Fibroblast of the aortic adventitia (primary cell): ENCODE measurements around the gene GPRASP2. TPM values are rescaled to one million over a fixed set of nuclear protein-coding genes. Genes with fewer than 3 reads are reported as not detected.
A peak's percentile ranks its signal among the peaks of the same experiment; 100 is the strongest.

Experiments used
- DNase-seq: peaks from one replicate; pipeline ENCODE4 v3.0.0-alpha.2; 2010; ENCODE audit warnings: low read depth
- H3K4me3 ChIP-seq: 2 replicates; pipeline ENCODE4 v1.5.1; 2011; ENCODE audit warnings: low read depth, mild to moderate bottlenecking, control low read depth, low read length, moderate library complexity
- total RNA-seq: library from RNA; depleted of rRNA; stranded (reverse); fragments of >200 nt; gene quantifications from 2 replicates; pipeline ENCODE4 v1.2.3, GENCODE V29; 2012; ENCODE audit warnings: low replicate concordance
- TF ChIP-seq, protein P1 (sequence below): IDR thresholded peaks from 2 replicates; pipeline ENCODE4 v1.5.1; 2011; ENCODE audit warnings: mild to moderate bottlenecking, low read length, control low read depth, inconsistent platforms; ENCODE audit not compliant: insufficient read depth

Gene GPRASP2
- total RNA-seq, 1 donor, result 13.6 TPM

- DNase-seq, result no peak
- TF ChIP-seq, protein P1, sequence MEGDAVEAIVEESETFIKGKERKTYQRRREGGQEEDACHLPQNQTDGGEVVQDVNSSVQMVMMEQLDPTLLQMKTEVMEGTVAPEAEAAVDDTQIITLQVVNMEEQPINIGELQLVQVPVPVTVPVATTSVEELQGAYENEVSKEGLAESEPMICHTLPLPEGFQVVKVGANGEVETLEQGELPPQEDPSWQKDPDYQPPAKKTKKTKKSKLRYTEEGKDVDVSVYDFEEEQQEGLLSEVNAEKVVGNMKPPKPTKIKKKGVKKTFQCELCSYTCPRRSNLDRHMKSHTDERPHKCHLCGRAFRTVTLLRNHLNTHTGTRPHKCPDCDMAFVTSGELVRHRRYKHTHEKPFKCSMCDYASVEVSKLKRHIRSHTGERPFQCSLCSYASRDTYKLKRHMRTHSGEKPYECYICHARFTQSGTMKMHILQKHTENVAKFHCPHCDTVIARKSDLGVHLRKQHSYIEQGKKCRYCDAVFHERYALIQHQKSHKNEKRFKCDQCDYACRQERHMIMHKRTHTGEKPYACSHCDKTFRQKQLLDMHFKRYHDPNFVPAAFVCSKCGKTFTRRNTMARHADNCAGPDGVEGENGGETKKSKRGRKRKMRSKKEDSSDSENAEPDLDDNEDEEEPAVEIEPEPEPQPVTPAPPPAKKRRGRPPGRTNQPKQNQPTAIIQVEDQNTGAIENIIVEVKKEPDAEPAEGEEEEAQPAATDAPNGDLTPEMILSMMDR, result no peak
- H3K4me3 ChIP-seq, result no peak overlapping the region
These were observed 15.9 kb upstream of the GPRASP2 start for GRCh38 chrX:102696306-102696705.

GRCh38 chrX:102697494-102697893 lies 14.8 kb upstream of the GPRASP2 start:
- TF ChIP-seq, protein P1, result no peak
- peak; percentile 59 for DNase-seq
- no peak overlapping the region for H3K4me3 ChIP-seq

DNA sequence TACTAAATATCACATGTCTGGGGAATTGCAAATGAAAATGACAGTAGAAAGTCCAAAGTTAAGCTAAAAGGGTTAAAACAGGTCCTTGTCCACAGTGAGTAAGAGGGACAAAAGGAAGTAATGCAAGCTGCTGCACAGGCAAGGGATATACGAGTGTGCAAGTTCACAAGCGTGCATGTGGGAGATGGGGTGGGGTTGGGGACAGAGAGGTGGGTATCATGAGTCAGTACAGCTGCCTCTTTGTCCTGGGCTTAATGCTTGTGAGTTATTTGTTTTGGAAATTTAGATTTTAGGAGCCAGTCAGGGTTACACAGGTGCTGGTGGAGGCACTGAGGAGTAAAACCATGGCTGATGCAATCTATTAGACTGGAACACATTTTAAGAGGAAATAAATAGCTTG lies 3.3 kb upstream of the GPRASP2 start:
- DNase-seq, result no peak
- TF ChIP-seq, protein P1, result no peak
- no peak overlapping the region for H3K4me3 ChIP-seq

DNA sequence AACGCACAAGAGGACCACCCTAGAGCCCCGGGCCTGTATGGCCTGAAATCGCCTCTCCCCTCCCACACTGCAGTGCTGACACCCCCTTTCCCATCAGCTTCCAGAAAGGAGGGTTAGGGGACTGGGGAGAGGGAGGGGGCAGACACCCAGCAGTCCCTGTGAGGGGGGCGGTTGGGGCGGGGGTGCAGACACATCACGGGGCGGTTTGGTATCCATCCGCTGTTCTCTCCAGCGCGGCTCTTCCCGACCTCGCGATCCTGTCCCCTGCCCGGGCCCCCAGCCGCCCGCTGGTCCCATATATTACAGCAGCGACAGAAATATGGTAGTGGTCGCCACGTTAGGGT lies 404 bp upstream of the GPRASP2 start:
- DNase-seq, result no peak
- TF ChIP-seq, protein P1, result no peak
- peak overlapping the region; percentile 71 for H3K4me3 ChIP-seq

- peak overlapping the region; percentile 71 for H3K4me3 ChIP-seq
- TF ChIP-seq, protein P1, result peak; percentile 61
- DNase-seq, result peak; percentile 72
These were observed 855 bp downstream of the GPRASP2 start for GRCh38 chrX:102712981-102713625.

DNA sequence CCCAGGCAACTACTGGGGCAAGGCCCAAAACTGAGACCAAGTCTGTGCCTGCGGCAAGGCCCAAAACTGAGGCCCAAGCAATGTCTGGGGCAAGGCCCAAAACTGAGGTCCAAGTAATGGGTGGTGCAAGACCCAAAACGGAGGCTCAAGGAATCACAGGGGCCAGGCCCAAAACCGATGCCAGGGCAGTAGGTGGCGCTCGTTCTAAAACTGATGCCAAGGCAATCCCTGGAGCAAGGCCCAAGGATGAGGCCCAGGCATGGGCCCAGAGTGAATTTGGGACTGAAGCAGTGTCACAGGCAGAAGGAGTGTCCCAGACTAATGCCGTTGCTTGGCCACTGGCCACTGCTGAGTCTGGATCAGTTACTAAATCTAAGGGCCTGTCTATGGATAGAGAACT lies 2.7 kb downstream of the GPRASP2 start:
- H3K4me3 ChIP-seq, result no peak overlapping the region
- DNase-seq, result no peak
- TF ChIP-seq, protein P1, result peak; percentile 8

- no peak for DNase-seq
- H3K4me3 ChIP-seq, result no peak overlapping the region
- TF ChIP-seq, protein P1, result no peak
These were observed 3.7 kb downstream of the GPRASP2 start for GRCh38 chrX:102715967-102716366.
